Heart left ventricle (tissue), 13 donors: ENCODE measurements around the gene GBP5.
"Not testable (repeated sequence)": the region's sequence is repeated elsewhere in the genome, so short reads cannot be mapped to it uniquely, and the experiment has no call there.

Experiments
- CTCF ChIP-seq, 12 donors: fragments of 200-600 bp; sonication (generic) in 4 of 12; IDR thresholded peaks; one replicate each; pipeline versions ENCODE4 v1.5.0 to v1.8.0; 2018 to 2022; ENCODE audit warnings: antibody characterized with exemption in 12 of 12, mild to moderate bottlenecking in 5 of 12
- POLR2A ChIP-seq, 2 donors: fragments of 450-650 bp; IDR thresholded peaks; one replicate each; pipeline ENCODE4 v1.6.1; 2017; ENCODE audit warnings: antibody characterized with exemption in 2 of 2, mild to moderate bottlenecking in 2 of 2, moderate library complexity in 2 of 2
- donor health status: ischemic (EF 13 %, LVEDD 7.1; RV severe dilation, severe dysfunction).
- donor health status: DM: no; HTN: yes; CAD: no.
- donor health status: DM: no; HTN: no; CAD: no.
- donor health status: ischemic (EF 25% LVEDD 6.9; RV normal size, moderate dysfunction).
- donor health status: ischemic (EF 25% LVEDD 5.7; RV mildly dilated, moderate dysfunction).
- donor health status: ischemic (EF 35%, LVEDD 5.7; RV mildly dilated, moderate dysfunction).
- donor health status: nonischemic (EF 11% LVEDD 7.7; RV severe dilation, severe dysfunction).
- donor health status: DM: yes; HTN: yes; CAD: no.
- donor health status: PGD.
- donor health status: ischemic (EF 29% LVEDD 5.4; RV normal size, mild dysfunction).
- donor health status: nonischemic (EF 23%, LVEDD 6.1; RV moderate dilation, normal function).

GRCh38 chr1:89284078-89284763, 11.6 kb upstream of the GBP5 start:
- TF ChIP-seq POLR2A, CTCF (IDR thresholded peaks at IDR 0.05): not testable (repeated sequence)
